H1 (cell line): ENCODE results near the gene CADM2. TPM values are rescaled to one million over a fixed set of nuclear protein-coding genes. Genes with fewer than 3 reads are reported as not detected.

Experiments
- CTCF ChIA-PET: fragments of 300-600 bp; sonication (Branson Sonifier 250); formaldehyde crosslinking; loops from one replicate; lab custom pipeline; 2021; ENCODE audit not compliant: partially characterized antibody; lab: Charles Lee
- POLR2A ChIA-PET: fragments of 300-600 bp; sonication (Branson Sonifier 250); formaldehyde crosslinking; loops from one replicate; lab custom pipeline; 2021; ENCODE audit warnings: inconsistent platforms; ENCODE audit not compliant: partially characterized antibody; lab: Charles Lee
- DNase-seq, 2 experiments: peaks; one replicate each; pipeline versions ENCODE4 v3.0.0 to v3.0.0-alpha.2; 2010 to 2022; ENCODE audit warnings: low spot score in 2 of 2, low read depth in 1 of 2, mixed read lengths in 1 of 2
- FAIRE-seq: peaks from 2 replicates; lab custom pipeline; 2011; peaks lifted over from hg19 to GRCh38; lab: Jason Lieb, UNC
- H2AFZ ChIP-seq: 2 replicates; pipeline ENCODE4 v1.8.1; 2012; ENCODE audit warnings: low read length, inconsistent platforms
- H2AK5ac ChIP-seq: 2 replicates; pipeline ENCODE4 v1.6.1; 2013; ENCODE audit warnings: low read depth, low read length
- H2BK120ac ChIP-seq: replicated peaks from 2 replicates; pipeline ENCODE3; 2013; ENCODE audit warnings: low read depth, low read length, inconsistent platforms
- H2BK12ac ChIP-seq: 2 replicates; pipeline ENCODE4 v1.6.1; 2013; ENCODE audit warnings: low read depth, low read length
- H2BK15ac ChIP-seq: 2 replicates; pipeline ENCODE4 v1.6.1; 2013; ENCODE audit warnings: low read length
- H2BK20ac ChIP-seq: 2 replicates; pipeline ENCODE4 v1.6.1; 2013; ENCODE audit warnings: low read length
- H2BK5ac ChIP-seq: 2 replicates; pipeline ENCODE4 v1.6.1; 2013; ENCODE audit warnings: low read depth, low read length
- H3K14ac ChIP-seq: 2 replicates; pipeline ENCODE4 v1.6.1; 2013; ENCODE audit warnings: inconsistent platforms; ENCODE audit not compliant: insufficient read length
- H3K18ac ChIP-seq: 2 replicates; pipeline ENCODE4 v1.6.1; 2013; ENCODE audit warnings: low read length; ENCODE audit errors: extremely low read depth
- H3K23ac ChIP-seq: 2 replicates; pipeline ENCODE4 v1.6.1; 2013; ENCODE audit warnings: inconsistent platforms; ENCODE audit not compliant: insufficient read length
- H3K23me2 ChIP-seq: 2 replicates; pipeline ENCODE4 v1.6.1; 2013; ENCODE audit warnings: low read depth, low read length
- H3K27ac ChIP-seq: 2 replicates; pipeline ENCODE4 v1.6.1; 2011; ENCODE audit warnings: low read depth, low read length, inconsistent platforms
- H3K27me3 ChIP-seq, 4 experiments: replicated peaks in 1 of 4; 1 replicate in 1 of 4; 2 replicates in 3 of 4; pipeline versions ENCODE4 v1.6.1 to v1.8.1; 2011 to 2013; ENCODE audit warnings: low read length in 3 of 4, mild to moderate bottlenecking in 3 of 4, inconsistent platforms in 2 of 4, mixed read lengths in 2 of 4, moderate library complexity in 1 of 4; ENCODE audit not compliant: control insufficient read depth in 3 of 4, insufficient read depth in 3 of 4; ENCODE audit errors: extremely low read depth in 1 of 4
- H3K36me3 ChIP-seq, 4 experiments: 2 replicates each; pipeline versions ENCODE4 v1.6.1 to v1.8.1; 2011 to 2013; ENCODE audit warnings: mild to moderate bottlenecking in 4 of 4, low read length in 3 of 4, moderate library complexity in 2 of 4, control low read depth in 1 of 4, inconsistent platforms in 1 of 4; ENCODE audit not compliant: insufficient read depth in 4 of 4, control insufficient read depth in 2 of 4
- H3K4ac ChIP-seq: replicated peaks from 2 replicates; pipeline ENCODE3; 2013; ENCODE audit warnings: low read length, low read depth, mixed read lengths, inconsistent platforms; ENCODE audit not compliant: insufficient read length
- H3K4me1 ChIP-seq, 4 experiments: replicated peaks in 1 of 4; 1 replicate in 1 of 4; 2 replicates in 3 of 4; pipeline versions ENCODE4 v1.6.1 to v1.8.1; 2011 to 2013; ENCODE audit warnings: low read length in 3 of 4, inconsistent platforms in 2 of 4, mixed read lengths in 1 of 4; ENCODE audit not compliant: insufficient read depth in 4 of 4, control insufficient read depth in 3 of 4
- H3K4me2 ChIP-seq, 2 experiments: 2 replicates each; pipeline versions ENCODE4 v1.6.1 to v1.8.1; 2011 to 2013; ENCODE audit warnings: low read depth in 2 of 2, low read length in 2 of 2, control low read depth in 1 of 2, inconsistent platforms in 1 of 2, mild to moderate bottlenecking in 1 of 2; ENCODE audit not compliant: insufficient read depth in 1 of 2
- H3K4me3 ChIP-seq, 4 experiments: fragments of 200-600, 300-600 bp in 1 of 4; sonication (generic), shearing (Covaris generic), sonication (Bioruptor Twin) in 1 of 4; 2 replicates each; pipeline versions ENCODE4 v1.5.1 to v1.8.1; 2011 to 2016; ENCODE audit warnings: low read length in 4 of 4, low read depth in 3 of 4, control low read depth in 2 of 4, inconsistent platforms in 2 of 4, mild to moderate bottlenecking in 2 of 4, mixed read lengths in 1 of 4, moderate library complexity in 1 of 4; ENCODE audit not compliant: insufficient read depth in 2 of 4; ENCODE audit errors: extremely low read depth in 1 of 4
- H3K56ac ChIP-seq: replicated peaks from 2 replicates; pipeline ENCODE3; 2013; ENCODE audit warnings: low read depth, mild to moderate bottlenecking, mixed read lengths, low read length, inconsistent platforms; ENCODE audit not compliant: insufficient read length
- H3K79me1 ChIP-seq: 2 replicates; pipeline ENCODE4 v1.6.1; 2013; ENCODE audit warnings: low read depth, low read length, control low read depth
- H3K79me2 ChIP-seq, 2 experiments: 2 replicates each; pipeline versions ENCODE4 v1.6.1 to v1.8.1; 2012 to 2013; ENCODE audit warnings: low read length in 2 of 2, mild to moderate bottlenecking in 2 of 2, inconsistent platforms in 1 of 2; ENCODE audit not compliant: insufficient read depth in 2 of 2, control insufficient read depth in 1 of 2
- H3K9ac ChIP-seq, 4 experiments: replicated peaks in 1 of 4; 1 replicate in 1 of 4; 2 replicates in 3 of 4; pipeline versions ENCODE4 v1.6.1 to v1.8.1; 2011 to 2013; ENCODE audit warnings: low read depth in 3 of 4, low read length in 3 of 4, control low read depth in 2 of 4, mild to moderate bottlenecking in 2 of 4, moderate library complexity in 2 of 4, inconsistent platforms in 1 of 4; ENCODE audit errors: extremely low read depth in 1 of 4
- H3K9me3 ChIP-seq, 2 experiments: 2 replicates each; pipeline versions ENCODE4 v1.6.1 to v1.8.1; 2012 to 2013; ENCODE audit warnings: mild to moderate bottlenecking in 2 of 2, moderate library complexity in 2 of 2, control low read depth in 1 of 2, inconsistent platforms in 1 of 2, low read depth in 1 of 2, low read length in 1 of 2, mixed read lengths in 1 of 2; ENCODE audit not compliant: insufficient read depth in 2 of 2
- H4K20me1 ChIP-seq, 2 experiments: replicated peaks in 1 of 2; 2 replicates each; pipeline versions ENCODE3 to v1.8.1; 2011 to 2013; ENCODE audit warnings: inconsistent platforms in 2 of 2, low read length in 2 of 2, mild to moderate bottlenecking in 1 of 2; ENCODE audit not compliant: insufficient read depth in 2 of 2, control insufficient read depth in 1 of 2
- H4K5ac ChIP-seq: 2 replicates; pipeline ENCODE4 v1.6.1; 2013; ENCODE audit warnings: low read length, low read depth, mixed read lengths, inconsistent platforms; ENCODE audit not compliant: insufficient read length
- H4K8ac ChIP-seq: 2 replicates; pipeline ENCODE4 v1.8.0; 2013; ENCODE audit warnings: mild to moderate bottlenecking, moderate library complexity, low read length, inconsistent platforms; ENCODE audit not compliant: insufficient read depth; ENCODE audit errors: extremely low read depth
- H4K91ac ChIP-seq: replicated peaks from 2 replicates; pipeline ENCODE3; 2013; ENCODE audit warnings: low read length, mixed read lengths, inconsistent platforms; ENCODE audit not compliant: insufficient read length
- NRF1 ChIP-seq: IDR thresholded peaks from 2 replicates; pipeline ENCODE4 v1.6.1; 2011; ENCODE audit warnings: mild to moderate bottlenecking, low read depth, low read length, improper control_type of control experiment
- WGBS, 2 experiments: shearing (Covaris generic) in 1 of 2; methylation state at CpG; one replicate each; pipeline versions ENCODE4 v1.1.6 to v1.1.7; 2013 to 2015; ENCODE audit warnings: low lambda C conversion rate in 2 of 2, mixed read lengths in 2 of 2, inconsistent platforms in 1 of 2, low coverage in 1 of 2, missing lambda C conversion rate in 1 of 2; ENCODE audit not compliant: insufficient replicate concordance in 2 of 2, insufficient coverage in 1 of 2, insufficient read length in 1 of 2; ENCODE audit errors: extremely low coverage in 1 of 2, missing lambda C conversion rate in 1 of 2; 5-methylcytosine and 5-hydroxymethylcytosine counted together
- polyA plus RNA-seq, 7 experiments: library from polyadenylated mRNA; depleted of rRNA in 3 of 7; stranded (reverse) in 5 of 7; unstranded in 2 of 7; fragments of >200 nt in 5 of 7; fragments of 200-250 nt in 2 of 7; gene quantifications; 1 replicate in 5 of 7; 2 replicates in 1 of 7; 4 replicates in 1 of 7; pipeline versions ENCODE4 v1.2.1 to v1.2.3, GENCODE V29; 2011 to 2013; ENCODE audit warnings: missing spikeins in 2 of 7, mixed read lengths in 2 of 7
- total RNA-seq: library from RNA; stranded (reverse); fragmentation: NEBNext Ultra II Directional; extraction: Animal tissue kit (Norgen Biotek cat#: 25700); gene quantifications from 2 replicates; pipeline ENCODE4 v1.2.1, GENCODE V29; 2021

CADM2 gene
- total and polyA plus RNA-seq, 2 of the 8 experiments (the other 6 are each of a cell fraction or from before 2014, with no cell fraction given): 14.9 to 20.9 TPM

DNA sequence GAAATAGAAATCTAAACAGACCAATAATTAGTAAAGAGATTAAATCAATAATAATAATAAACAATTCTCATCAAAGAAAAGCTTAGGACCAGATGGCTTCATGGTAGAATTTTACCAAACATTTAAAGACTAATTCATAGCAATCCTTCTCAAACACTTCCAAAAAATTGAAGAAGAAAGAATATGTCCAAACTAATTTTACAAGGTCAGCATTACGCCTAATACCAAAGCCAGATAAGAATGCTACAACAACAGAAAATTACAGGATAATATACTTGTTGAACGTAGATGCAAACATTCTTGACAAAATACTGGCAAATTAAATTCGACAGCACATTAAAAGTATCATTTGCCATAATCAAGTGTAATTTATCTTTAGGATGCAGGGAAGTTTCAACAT lies 36.1 kb upstream of the CADM2 start:
- Histone ChIP-seq H3K56ac (no peak overlapping the region), H2AK5ac (no peak overlapping the region), H2BK20ac (no peak overlapping the region), H3K27me3 (no peaks in the 10 kb centered on the region), H3K23ac (no peak overlapping the region), H2BK15ac (no peak overlapping the region), H4K5ac (no peak overlapping the region), H3K9ac (no peak overlapping the region), H3K27ac (no peak overlapping the region), H3K18ac (no peak overlapping the region), H4K8ac (no peak overlapping the region), H3K79me2 (no peaks in the 10 kb centered on the region), H2BK5ac (no peak overlapping the region), H4K91ac (no peak overlapping the region), H3K9me3 (peaks cover 0 to 6% of the 10 kb centered on the region in 2 experiments; a peak in 1 of 4 replicates), H2BK120ac (no peak overlapping the region), H2BK12ac (no peak overlapping the region), H2AFZ (no peak overlapping the region), H3K4me3 (no peak overlapping the region), H3K23me2 (no peaks in the 10 kb centered on the region), H3K4me2 (no peak overlapping the region), H3K79me1 (no peaks in the 10 kb centered on the region), H3K36me3 (no peaks in the 10 kb centered on the region), H3K4me1 (no peaks in the 10 kb centered on the region), H3K4ac (no peak overlapping the region), H4K20me1 (no peaks in the 10 kb centered on the region), H3K14ac (no peak overlapping the region)
- peak; percentile 58 for FAIRE-seq
- CTCF ChIA-PET: no interaction called here
- no peak for TF ChIP-seq NRF1
- POLR2A ChIA-PET: no interaction called here
- no peak for DNase-seq
- WGBS, 2 experiments: 85% methylated on average over 3 of the region's 3 CpGs; no CpG with 5 or more reads in 1 of the 2 experiments
